H1 (cell line): ENCODE results near the gene PLLP. TPM values are rescaled to one million over a fixed set of nuclear protein-coding genes. Genes with fewer than 3 reads are reported as not detected.

Source experiments
- CTCF ChIA-PET: fragments of 300-600 bp; sonication (Branson Sonifier 250); formaldehyde crosslinking; loops from one replicate; lab custom pipeline; 2021; ENCODE audit not compliant: partially characterized antibody; lab: Charles Lee
- POLR2A ChIA-PET: fragments of 300-600 bp; sonication (Branson Sonifier 250); formaldehyde crosslinking; loops from one replicate; lab custom pipeline; 2021; ENCODE audit warnings: inconsistent platforms; ENCODE audit not compliant: partially characterized antibody; lab: Charles Lee
- DNase-seq, 2 experiments: peaks; one replicate each; pipeline versions ENCODE4 v3.0.0 to v3.0.0-alpha.2; 2010 to 2022; ENCODE audit warnings: low spot score in 2 of 2, low read depth in 1 of 2, mixed read lengths in 1 of 2
- FAIRE-seq: peaks from 2 replicates; lab custom pipeline; 2011; peaks lifted over from hg19 to GRCh38; lab: Jason Lieb, UNC
- H2AFZ ChIP-seq: 2 replicates; pipeline ENCODE4 v1.8.1; 2012; ENCODE audit warnings: low read length, inconsistent platforms
- H2AK5ac ChIP-seq: 2 replicates; pipeline ENCODE4 v1.6.1; 2013; ENCODE audit warnings: low read depth, low read length
- H2BK120ac ChIP-seq: replicated peaks from 2 replicates; pipeline ENCODE3; 2013; ENCODE audit warnings: low read depth, low read length, inconsistent platforms
- H2BK12ac ChIP-seq: 2 replicates; pipeline ENCODE4 v1.6.1; 2013; ENCODE audit warnings: low read depth, low read length
- H2BK15ac ChIP-seq: 2 replicates; pipeline ENCODE4 v1.6.1; 2013; ENCODE audit warnings: low read length
- H2BK20ac ChIP-seq: 2 replicates; pipeline ENCODE4 v1.6.1; 2013; ENCODE audit warnings: low read length
- H2BK5ac ChIP-seq: 2 replicates; pipeline ENCODE4 v1.6.1; 2013; ENCODE audit warnings: low read depth, low read length
- H3K14ac ChIP-seq: 2 replicates; pipeline ENCODE4 v1.6.1; 2013; ENCODE audit warnings: inconsistent platforms; ENCODE audit not compliant: insufficient read length
- H3K18ac ChIP-seq: 2 replicates; pipeline ENCODE4 v1.6.1; 2013; ENCODE audit warnings: low read length; ENCODE audit errors: extremely low read depth
- H3K23ac ChIP-seq: 2 replicates; pipeline ENCODE4 v1.6.1; 2013; ENCODE audit warnings: inconsistent platforms; ENCODE audit not compliant: insufficient read length
- H3K23me2 ChIP-seq: 2 replicates; pipeline ENCODE4 v1.6.1; 2013; ENCODE audit warnings: low read depth, low read length
- H3K27ac ChIP-seq: 2 replicates; pipeline ENCODE4 v1.6.1; 2011; ENCODE audit warnings: low read depth, low read length, inconsistent platforms
- H3K27me3 ChIP-seq, 4 experiments: replicated peaks in 1 of 4; 1 replicate in 1 of 4; 2 replicates in 3 of 4; pipeline versions ENCODE4 v1.6.1 to v1.8.1; 2011 to 2013; ENCODE audit warnings: low read length in 3 of 4, mild to moderate bottlenecking in 3 of 4, inconsistent platforms in 2 of 4, mixed read lengths in 2 of 4, moderate library complexity in 1 of 4; ENCODE audit not compliant: control insufficient read depth in 3 of 4, insufficient read depth in 3 of 4; ENCODE audit errors: extremely low read depth in 1 of 4
- H3K36me3 ChIP-seq, 4 experiments: 2 replicates each; pipeline versions ENCODE4 v1.6.1 to v1.8.1; 2011 to 2013; ENCODE audit warnings: mild to moderate bottlenecking in 4 of 4, low read length in 3 of 4, moderate library complexity in 2 of 4, control low read depth in 1 of 4, inconsistent platforms in 1 of 4; ENCODE audit not compliant: insufficient read depth in 4 of 4, control insufficient read depth in 2 of 4
- H3K4ac ChIP-seq: replicated peaks from 2 replicates; pipeline ENCODE3; 2013; ENCODE audit warnings: low read length, low read depth, mixed read lengths, inconsistent platforms; ENCODE audit not compliant: insufficient read length
- H3K4me1 ChIP-seq, 4 experiments: replicated peaks in 1 of 4; 1 replicate in 1 of 4; 2 replicates in 3 of 4; pipeline versions ENCODE4 v1.6.1 to v1.8.1; 2011 to 2013; ENCODE audit warnings: low read length in 3 of 4, inconsistent platforms in 2 of 4, mixed read lengths in 1 of 4; ENCODE audit not compliant: insufficient read depth in 4 of 4, control insufficient read depth in 3 of 4
- H3K4me2 ChIP-seq, 2 experiments: 2 replicates each; pipeline versions ENCODE4 v1.6.1 to v1.8.1; 2011 to 2013; ENCODE audit warnings: low read depth in 2 of 2, low read length in 2 of 2, control low read depth in 1 of 2, inconsistent platforms in 1 of 2, mild to moderate bottlenecking in 1 of 2; ENCODE audit not compliant: insufficient read depth in 1 of 2
- H3K4me3 ChIP-seq, 4 experiments: fragments of 200-600, 300-600 bp in 1 of 4; sonication (generic), shearing (Covaris generic), sonication (Bioruptor Twin) in 1 of 4; 2 replicates each; pipeline versions ENCODE4 v1.5.1 to v1.8.1; 2011 to 2016; ENCODE audit warnings: low read length in 4 of 4, low read depth in 3 of 4, control low read depth in 2 of 4, inconsistent platforms in 2 of 4, mild to moderate bottlenecking in 2 of 4, mixed read lengths in 1 of 4, moderate library complexity in 1 of 4; ENCODE audit not compliant: insufficient read depth in 2 of 4; ENCODE audit errors: extremely low read depth in 1 of 4
- H3K56ac ChIP-seq: replicated peaks from 2 replicates; pipeline ENCODE3; 2013; ENCODE audit warnings: low read depth, mild to moderate bottlenecking, mixed read lengths, low read length, inconsistent platforms; ENCODE audit not compliant: insufficient read length
- H3K79me1 ChIP-seq: 2 replicates; pipeline ENCODE4 v1.6.1; 2013; ENCODE audit warnings: low read depth, low read length, control low read depth
- H3K79me2 ChIP-seq, 2 experiments: 2 replicates each; pipeline versions ENCODE4 v1.6.1 to v1.8.1; 2012 to 2013; ENCODE audit warnings: low read length in 2 of 2, mild to moderate bottlenecking in 2 of 2, inconsistent platforms in 1 of 2; ENCODE audit not compliant: insufficient read depth in 2 of 2, control insufficient read depth in 1 of 2
- H3K9ac ChIP-seq, 4 experiments: replicated peaks in 1 of 4; 1 replicate in 1 of 4; 2 replicates in 3 of 4; pipeline versions ENCODE4 v1.6.1 to v1.8.1; 2011 to 2013; ENCODE audit warnings: low read depth in 3 of 4, low read length in 3 of 4, control low read depth in 2 of 4, mild to moderate bottlenecking in 2 of 4, moderate library complexity in 2 of 4, inconsistent platforms in 1 of 4; ENCODE audit errors: extremely low read depth in 1 of 4
- H3K9me3 ChIP-seq, 2 experiments: 2 replicates each; pipeline versions ENCODE4 v1.6.1 to v1.8.1; 2012 to 2013; ENCODE audit warnings: mild to moderate bottlenecking in 2 of 2, moderate library complexity in 2 of 2, control low read depth in 1 of 2, inconsistent platforms in 1 of 2, low read depth in 1 of 2, low read length in 1 of 2, mixed read lengths in 1 of 2; ENCODE audit not compliant: insufficient read depth in 2 of 2
- H4K20me1 ChIP-seq, 2 experiments: replicated peaks in 1 of 2; 2 replicates each; pipeline versions ENCODE3 to v1.8.1; 2011 to 2013; ENCODE audit warnings: inconsistent platforms in 2 of 2, low read length in 2 of 2, mild to moderate bottlenecking in 1 of 2; ENCODE audit not compliant: insufficient read depth in 2 of 2, control insufficient read depth in 1 of 2
- H4K5ac ChIP-seq: 2 replicates; pipeline ENCODE4 v1.6.1; 2013; ENCODE audit warnings: low read length, low read depth, mixed read lengths, inconsistent platforms; ENCODE audit not compliant: insufficient read length
- H4K8ac ChIP-seq: 2 replicates; pipeline ENCODE4 v1.8.0; 2013; ENCODE audit warnings: mild to moderate bottlenecking, moderate library complexity, low read length, inconsistent platforms; ENCODE audit not compliant: insufficient read depth; ENCODE audit errors: extremely low read depth
- H4K91ac ChIP-seq: replicated peaks from 2 replicates; pipeline ENCODE3; 2013; ENCODE audit warnings: low read length, mixed read lengths, inconsistent platforms; ENCODE audit not compliant: insufficient read length
- SIRT6 ChIP-seq: IDR thresholded peaks from one replicate; pipeline ENCODE4 v1.7.1; 2012; ENCODE audit warnings: low read length, inconsistent platforms
- SIX5 ChIP-seq: IDR thresholded peaks from 2 replicates; pipeline ENCODE4 v1.6.1; 2011; ENCODE audit warnings: mild to moderate bottlenecking, low read depth, low read length
- TEAD4 ChIP-seq: IDR thresholded peaks from 2 replicates; pipeline ENCODE4 v1.6.1; 2012; ENCODE audit warnings: low read depth, low read length, inconsistent platforms, mixed read lengths
- WGBS, 2 experiments: shearing (Covaris generic) in 1 of 2; methylation state at CpG; one replicate each; pipeline versions ENCODE4 v1.1.6 to v1.1.7; 2013 to 2015; ENCODE audit warnings: low lambda C conversion rate in 2 of 2, mixed read lengths in 2 of 2, inconsistent platforms in 1 of 2, low coverage in 1 of 2, missing lambda C conversion rate in 1 of 2; ENCODE audit not compliant: insufficient replicate concordance in 2 of 2, insufficient coverage in 1 of 2, insufficient read length in 1 of 2; ENCODE audit errors: extremely low coverage in 1 of 2, missing lambda C conversion rate in 1 of 2; 5-methylcytosine and 5-hydroxymethylcytosine counted together
- polyA plus RNA-seq, 7 experiments: library from polyadenylated mRNA; depleted of rRNA in 3 of 7; stranded (reverse) in 5 of 7; unstranded in 2 of 7; fragments of >200 nt in 5 of 7; fragments of 200-250 nt in 2 of 7; gene quantifications; 1 replicate in 5 of 7; 2 replicates in 1 of 7; 4 replicates in 1 of 7; pipeline versions ENCODE4 v1.2.1 to v1.2.3, GENCODE V29; 2011 to 2013; ENCODE audit warnings: missing spikeins in 2 of 7, mixed read lengths in 2 of 7
- total RNA-seq: library from RNA; stranded (reverse); fragmentation: NEBNext Ultra II Directional; extraction: Animal tissue kit (Norgen Biotek cat#: 25700); gene quantifications from 2 replicates; pipeline ENCODE4 v1.2.1, GENCODE V29; 2021

Gene PLLP
- total and polyA plus RNA-seq, 2 of the 8 experiments (the other 6 are each of a cell fraction or from before 2014, with no cell fraction given), result 2.9 to 10.6 TPM

GRCh38 chr16:57270221-57271062 lies 14.0 kb downstream of the PLLP start:
- H3K27ac ChIP-seq, result no peak overlapping the region
- ChIA-PET CTCF (interaction anchor here (0.6 to 1.4 kb wide), 2 partner anchors 10 to 15 kb away, joined by 3 read pairs; no protein-coding TSS in a partner anchor), POLR2A (interaction anchor here (1.0 to 2.3 kb wide), 5 partner anchors 8 to 339 kb away, joined by 3 to 7 read pairs (median 3); partner anchors contain the start of genes HERPUD1, PSME3IP1 and RSPRY1)
- H3K79me1 ChIP-seq, result no peaks in the 10 kb centered on the region
- TF ChIP-seq SIRT6 (no peak), SIX5 (no peak), TEAD4 (peak; percentile 79)
- H2BK15ac ChIP-seq, result no peak overlapping the region
- no peak overlapping the region for H4K8ac ChIP-seq
- H4K5ac ChIP-seq, result no peak overlapping the region
- H2BK20ac ChIP-seq, result no peak overlapping the region
- no peak overlapping the region for H3K56ac ChIP-seq
- H2AFZ ChIP-seq, result no peak overlapping the region
- H3K4me1 ChIP-seq, result peaks cover 0 to 6% (median 2%) of the 10 kb centered on the region in 4 experiments; a peak in 2 of 7 replicates
- no peak overlapping the region for H3K4me2 ChIP-seq
- no peaks in the 10 kb centered on the region for H3K27me3 ChIP-seq
- no peaks in the 10 kb centered on the region for H3K36me3 ChIP-seq
- no peak overlapping the region for H3K23ac ChIP-seq
- DNase-seq, result no peak
- H2BK5ac ChIP-seq, result no peak overlapping the region
- no peaks in the 10 kb centered on the region for H3K79me2 ChIP-seq
- no peak overlapping the region for H3K9ac ChIP-seq
- no peak overlapping the region for H3K4me3 ChIP-seq
- no peaks in the 10 kb centered on the region for H3K9me3 ChIP-seq
- H4K20me1 ChIP-seq, result no peaks in the 10 kb centered on the region
- H3K14ac ChIP-seq, result no peak overlapping the region
- H3K18ac ChIP-seq, result no peak overlapping the region
- no peak overlapping the region for H3K4ac ChIP-seq
- no peak overlapping the region for H2AK5ac ChIP-seq
- no peak for FAIRE-seq
- 73% methylated on average over 22 of the region's 25 CpGs; no CpG with 5 or more reads in 1 of the 2 experiments for WGBS, 2 experiments
- H4K91ac ChIP-seq, result no peak overlapping the region
- no peak overlapping the region for H2BK120ac ChIP-seq
- no peaks in the 10 kb centered on the region for H3K23me2 ChIP-seq
- H2BK12ac ChIP-seq, result no peak overlapping the region
